Heart left ventricle (tissue), 13 donors: ENCODE measurements around the gene THSD7B.

Experiments
- POLR2A ChIP-seq, 2 donors: fragments of 450-650 bp; IDR thresholded peaks; one replicate each; pipeline ENCODE4 v1.6.1; 2017; ENCODE audit warnings: antibody characterized with exemption in 2 of 2, mild to moderate bottlenecking in 2 of 2, moderate library complexity in 2 of 2
- TF ChIP-seq, protein P1 (sequence below), 12 donors: fragments of 200-600 bp; sonication (generic) in 4 of 12; IDR thresholded peaks; one replicate each; pipeline versions ENCODE4 v1.5.0 to v1.8.0; 2018 to 2022; ENCODE audit warnings: antibody characterized with exemption in 12 of 12, mild to moderate bottlenecking in 5 of 12
- donor health status: ischemic (EF 13 %, LVEDD 7.1; RV severe dilation, severe dysfunction).
- donor health status: DM: no; HTN: yes; CAD: no.
- donor health status: DM: no; HTN: no; CAD: no.
- donor health status: ischemic (EF 25% LVEDD 6.9; RV normal size, moderate dysfunction).
- donor health status: ischemic (EF 25% LVEDD 5.7; RV mildly dilated, moderate dysfunction).
- donor health status: ischemic (EF 35%, LVEDD 5.7; RV mildly dilated, moderate dysfunction).
- donor health status: nonischemic (EF 11% LVEDD 7.7; RV severe dilation, severe dysfunction).
- donor health status: DM: yes; HTN: yes; CAD: no.
- donor health status: PGD.
- donor health status: ischemic (EF 29% LVEDD 5.4; RV normal size, mild dysfunction).
- donor health status: nonischemic (EF 23%, LVEDD 6.1; RV moderate dilation, normal function).

DNA sequence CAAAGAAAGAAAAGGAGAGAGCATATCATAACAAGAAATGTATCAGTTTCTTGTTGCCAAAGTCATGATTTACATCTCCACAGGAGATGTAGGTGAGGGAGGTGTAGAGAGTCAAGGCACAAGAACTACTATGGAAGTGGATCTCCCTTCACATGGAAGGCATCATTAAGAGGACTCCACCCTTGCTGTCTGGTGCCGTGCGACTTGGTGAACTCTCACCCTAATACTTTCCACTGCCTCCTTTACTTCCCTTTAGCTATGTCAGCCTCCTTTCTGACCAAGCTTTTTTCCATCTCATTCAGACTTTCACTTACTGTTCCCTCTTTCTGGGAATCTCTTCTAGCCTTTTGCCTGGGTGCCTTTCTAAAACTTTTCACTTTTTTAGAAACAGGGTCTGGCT lies 490.0 kb downstream of the THSD7B start:
- TF ChIP-seq, protein P1, sequence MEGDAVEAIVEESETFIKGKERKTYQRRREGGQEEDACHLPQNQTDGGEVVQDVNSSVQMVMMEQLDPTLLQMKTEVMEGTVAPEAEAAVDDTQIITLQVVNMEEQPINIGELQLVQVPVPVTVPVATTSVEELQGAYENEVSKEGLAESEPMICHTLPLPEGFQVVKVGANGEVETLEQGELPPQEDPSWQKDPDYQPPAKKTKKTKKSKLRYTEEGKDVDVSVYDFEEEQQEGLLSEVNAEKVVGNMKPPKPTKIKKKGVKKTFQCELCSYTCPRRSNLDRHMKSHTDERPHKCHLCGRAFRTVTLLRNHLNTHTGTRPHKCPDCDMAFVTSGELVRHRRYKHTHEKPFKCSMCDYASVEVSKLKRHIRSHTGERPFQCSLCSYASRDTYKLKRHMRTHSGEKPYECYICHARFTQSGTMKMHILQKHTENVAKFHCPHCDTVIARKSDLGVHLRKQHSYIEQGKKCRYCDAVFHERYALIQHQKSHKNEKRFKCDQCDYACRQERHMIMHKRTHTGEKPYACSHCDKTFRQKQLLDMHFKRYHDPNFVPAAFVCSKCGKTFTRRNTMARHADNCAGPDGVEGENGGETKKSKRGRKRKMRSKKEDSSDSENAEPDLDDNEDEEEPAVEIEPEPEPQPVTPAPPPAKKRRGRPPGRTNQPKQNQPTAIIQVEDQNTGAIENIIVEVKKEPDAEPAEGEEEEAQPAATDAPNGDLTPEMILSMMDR (IDR thresholded peaks at IDR 0.05), result no peak
- TF ChIP-seq POLR2A (IDR thresholded peaks at IDR 0.05), result no peak
